ENCODE results near the gene OR4F6. TPM values are rescaled to one million over a fixed set of nuclear protein-coding genes. Genes with fewer than 3 reads are reported as not detected.

OR4F6 gene
- total and polyA plus RNA-seq, 4 donors = not detected

DNA sequence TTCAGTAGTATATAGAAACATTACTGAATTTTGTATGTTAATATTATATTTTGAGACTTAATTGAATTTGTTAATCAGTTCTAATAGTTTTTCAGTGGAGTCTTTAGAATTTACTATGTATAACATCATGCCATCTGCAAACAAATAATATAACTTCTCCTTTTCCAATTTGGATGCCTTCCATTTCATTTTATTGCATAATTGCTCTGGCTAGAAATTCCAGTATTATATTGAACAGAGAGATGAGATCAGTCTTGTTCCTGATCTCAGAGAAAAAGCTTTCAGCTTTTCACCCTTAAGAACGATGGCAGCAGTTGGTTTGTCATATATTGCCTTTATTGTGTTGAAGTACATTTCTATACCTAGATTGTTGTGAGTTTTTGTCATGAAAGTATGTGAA lies 49.0 kb downstream of the OR4F6 start:
- DNase-seq = no peak
- WGBS, 2 donors = 69 to 78% methylated on average over 1 of the region's 1 CpG
- Histone ChIP-seq H3K27me3 (ENCODE audit: control insufficient read depth in 1 of 2, insufficient read depth in 2 of 2, low read length in 1 of 2) (no peaks in the 10 kb centered on the region), H3K4me3 (ENCODE audit: low read length in 2 of 2) (no peak overlapping the region), H3K36me3 (ENCODE audit: control insufficient read depth in 1 of 2, insufficient read depth in 2 of 2, low read length in 1 of 2) (no peaks in the 10 kb centered on the region), H3K4me1 (ENCODE audit: control insufficient read depth in 1 of 2, insufficient read depth in 2 of 2, low read length in 2 of 2) (no peaks in the 10 kb centered on the region), H3K9me3 (ENCODE audit: control insufficient read depth, low read length) (no peaks in the 10 kb centered on the region), H3K27ac (ENCODE audit: low read depth in 1 of 2, low read length in 2 of 2) (no peak overlapping the region)
- intact Hi-C loops (cut with DNase I) = no loop called here
- ATAC-seq (ENCODE audit: low FRiP score) = no peak

Other genes starting within 250 kb of the OR4F6 start
- 10 to 100 TPM; 50.8 to 54.6 TPM for gene TM2D3, start 151.1 kb upstream of the OR4F6 start, total RNA-seq
- gene TM2D3, start 151.1 kb upstream of the OR4F6 start, polyA plus RNA-seq = 10 to 100 TPM; 26.8 to 64.1 TPM
- 10 to 100 TPM; 12.8 to 20.6 TPM for gene TARS3, start 79.0 kb upstream of the OR4F6 start, total RNA-seq
- gene TARS3, start 79.0 kb upstream of the OR4F6 start, polyA plus RNA-seq = 10 to 100 TPM in 1 of 2 donors, 1 to 10 TPM in 1; 2.8 to 13.6 TPM
- gene OR4F15, start 8.7 kb downstream of the OR4F6 start, total RNA-seq = not detected
- gene OR4F15, start 8.7 kb downstream of the OR4F6 start, polyA plus RNA-seq = not detected

All from aorta (tissue), 5 donors.